Measurements from ENCODE around the gene PHF5A.

PHF5A gene

GRCh38 chr22:41447435-41448188 lies 20.9 kb downstream of the PHF5A start:
- H4K20me1 ChIP-seq (ENCODE audit: insufficient read depth, low read length), result peaks cover 13% of the 10 kb centered on the region; the same call in 1 of the 2 replicates
- ATAC-seq (ENCODE audit: insufficient read depth, low read depth), result peak; percentile 18
- H3K36me3 ChIP-seq (ENCODE audit: insufficient read depth, low read length), result peaks cover 11% of the 10 kb centered on the region
- H3K27ac ChIP-seq (ENCODE audit: low read length), result peak overlapping the region; percentile 96
- H3K4me1 ChIP-seq (ENCODE audit: insufficient read depth, low read length), result peaks cover 25% of the 10 kb centered on the region
- no peak for TF ChIP-seq CTCF (IDR thresholded peaks at IDR 0.05; ENCODE audit: borderline replicate concordance, extremely low read depth, low read length, poor library complexity, severe bottlenecking)
- TF ChIP-seq EZH2 (IDR thresholded peaks at IDR 0.05; ENCODE audit: borderline replicate concordance, low read depth, low read length, severe bottlenecking), result no peak
- H3K27me3 ChIP-seq (ENCODE audit: insufficient read depth, low read length, poor library complexity), result no peaks in the 10 kb centered on the region
- peak overlapping the region; percentile 94 for H3K9ac ChIP-seq (ENCODE audit: low read depth, low read length)
- peak overlapping the region; percentile 89 to 93 for H3K4me3 ChIP-seq (ENCODE audit: low read depth in 1 of 2, low read length in 2 of 2)
- H2AFZ ChIP-seq (ENCODE audit: low read depth, low read length), result peak overlapping the region; percentile 80
- H3K9me3 ChIP-seq (ENCODE audit: insufficient read depth, low read length, severe bottlenecking), result no peaks in the 10 kb centered on the region
- peak; percentile 79 for DNase-seq
- H3K4me2 ChIP-seq (ENCODE audit: insufficient read depth, low read length), result peak overlapping the region; percentile 84
- H3K79me2 ChIP-seq (ENCODE audit: insufficient read depth, low read length), result peaks cover 58% of the 10 kb centered on the region

- peak; percentile 44 for ATAC-seq (ENCODE audit: insufficient read depth, low read depth)
- no peaks in the 10 kb centered on the region for H3K27me3 ChIP-seq (ENCODE audit: insufficient read depth, low read length, poor library complexity)
- peak; percentile 96 for DNase-seq
Measured at GRCh38 chr22:41446639-41447434, 21.7 kb downstream of the PHF5A start, which contains the start of gene TOB2. TSS of gene TOB2 (minus strand) at chr22:41446801. CDS start at chr22:41437345, 9,456 bp downstream.

GRCh38 chr22:41446057-41446501 lies 22.4 kb downstream of the PHF5A start:
- Histone ChIP-seq H3K27ac (ENCODE audit: low read length) (peak overlapping the region; percentile 75), H3K4me3 (ENCODE audit: low read depth in 1 of 2, low read length in 2 of 2) (peak overlapping the region; percentile 89 to 93), H3K27me3 (ENCODE audit: insufficient read depth, low read length, poor library complexity) (no peaks in the 10 kb centered on the region), H3K9ac (ENCODE audit: low read depth, low read length) (peak overlapping the region; percentile 94), H3K4me1 (ENCODE audit: insufficient read depth, low read length) (peaks cover 29% of the 10 kb centered on the region), H3K4me2 (ENCODE audit: insufficient read depth, low read length) (peak overlapping the region; percentile 84), H3K79me2 (ENCODE audit: insufficient read depth, low read length) (peaks cover 71% of the 10 kb centered on the region), H3K36me3 (ENCODE audit: insufficient read depth, low read length) (peaks cover 19% of the 10 kb centered on the region), H2AFZ (ENCODE audit: low read depth, low read length) (peak overlapping the region; percentile 65), H3K9me3 (ENCODE audit: insufficient read depth, low read length, severe bottlenecking) (no peaks in the 10 kb centered on the region), H4K20me1 (ENCODE audit: insufficient read depth, low read length) (peaks cover 16% of the 10 kb centered on the region; the same call in 1 of the 2 replicates)
- no peak for DNase-seq
- TF ChIP-seq EZH2 (IDR thresholded peaks at IDR 0.05; ENCODE audit: borderline replicate concordance, low read depth, low read length, severe bottlenecking), result no peak
- no peak for TF ChIP-seq CTCF (IDR thresholded peaks at IDR 0.05; ENCODE audit: borderline replicate concordance, extremely low read depth, low read length, poor library complexity, severe bottlenecking)
- no peak for ATAC-seq (ENCODE audit: insufficient read depth, low read depth)

More at GRCh38 chr22:41446639-41447434, 21.7 kb downstream of the PHF5A start, which contains the start of gene TOB2:
- no peak for TF ChIP-seq CTCF (IDR thresholded peaks at IDR 0.05; ENCODE audit: borderline replicate concordance, extremely low read depth, low read length, poor library complexity, severe bottlenecking)
- TF ChIP-seq EZH2 (IDR thresholded peaks at IDR 0.05; ENCODE audit: borderline replicate concordance, low read depth, low read length, severe bottlenecking), result no peak
- Histone ChIP-seq H3K4me3 (ENCODE audit: low read depth in 1 of 2, low read length in 2 of 2) (peak within 1 kb of the TSS; percentile 89 to 93), H3K4me1 (ENCODE audit: insufficient read depth, low read length) (peaks cover 29% of the 10 kb centered on the region), H3K4me2 (ENCODE audit: insufficient read depth, low read length) (peak within 1 kb of the TSS; percentile 84), H3K36me3 (ENCODE audit: insufficient read depth, low read length) (peaks cover 16% of the 10 kb centered on the region), H3K9me3 (ENCODE audit: insufficient read depth, low read length, severe bottlenecking) (no peaks in the 10 kb centered on the region), H3K79me2 (ENCODE audit: insufficient read depth, low read length) (peaks cover 65% of the 10 kb centered on the region), H3K27ac (ENCODE audit: low read length) (peak within 1 kb of the TSS; percentile 96), H4K20me1 (ENCODE audit: insufficient read depth, low read length) (peaks cover 16% of the 10 kb centered on the region; the same call in 1 of the 2 replicates), H2AFZ (ENCODE audit: low read depth, low read length) (peak within 1 kb of the TSS; percentile 80), H3K9ac (ENCODE audit: low read depth, low read length) (peak within 1 kb of the TSS; percentile 94)
